ENCODE measurements around the gene STK11IP. TPM values are rescaled to one million over a fixed set of nuclear protein-coding genes. Genes with fewer than 3 reads are reported as not detected.

The STK11IP gene, protein sequence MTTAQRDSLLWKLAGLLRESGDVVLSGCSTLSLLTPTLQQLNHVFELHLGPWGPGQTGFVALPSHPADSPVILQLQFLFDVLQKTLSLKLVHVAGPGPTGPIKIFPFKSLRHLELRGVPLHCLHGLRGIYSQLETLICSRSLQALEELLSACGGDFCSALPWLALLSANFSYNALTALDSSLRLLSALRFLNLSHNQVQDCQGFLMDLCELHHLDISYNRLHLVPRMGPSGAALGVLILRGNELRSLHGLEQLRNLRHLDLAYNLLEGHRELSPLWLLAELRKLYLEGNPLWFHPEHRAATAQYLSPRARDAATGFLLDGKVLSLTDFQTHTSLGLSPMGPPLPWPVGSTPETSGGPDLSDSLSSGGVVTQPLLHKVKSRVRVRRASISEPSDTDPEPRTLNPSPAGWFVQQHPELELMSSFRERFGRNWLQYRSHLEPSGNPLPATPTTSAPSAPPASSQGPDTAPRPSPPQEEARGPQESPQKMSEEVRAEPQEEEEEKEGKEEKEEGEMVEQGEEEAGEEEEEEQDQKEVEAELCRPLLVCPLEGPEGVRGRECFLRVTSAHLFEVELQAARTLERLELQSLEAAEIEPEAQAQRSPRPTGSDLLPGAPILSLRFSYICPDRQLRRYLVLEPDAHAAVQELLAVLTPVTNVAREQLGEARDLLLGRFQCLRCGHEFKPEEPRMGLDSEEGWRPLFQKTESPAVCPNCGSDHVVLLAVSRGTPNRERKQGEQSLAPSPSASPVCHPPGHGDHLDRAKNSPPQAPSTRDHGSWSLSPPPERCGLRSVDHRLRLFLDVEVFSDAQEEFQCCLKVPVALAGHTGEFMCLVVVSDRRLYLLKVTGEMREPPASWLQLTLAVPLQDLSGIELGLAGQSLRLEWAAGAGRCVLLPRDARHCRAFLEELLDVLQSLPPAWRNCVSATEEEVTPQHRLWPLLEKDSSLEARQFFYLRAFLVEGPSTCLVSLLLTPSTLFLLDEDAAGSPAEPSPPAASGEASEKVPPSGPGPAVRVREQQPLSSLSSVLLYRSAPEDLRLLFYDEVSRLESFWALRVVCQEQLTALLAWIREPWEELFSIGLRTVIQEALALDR
- 54.9 and 55.0 TPM in 2 replicates for polyA plus RNA-seq
- 19.0 and 22.7 TPM in 2 replicates for polyA minus RNA-seq

DNA sequence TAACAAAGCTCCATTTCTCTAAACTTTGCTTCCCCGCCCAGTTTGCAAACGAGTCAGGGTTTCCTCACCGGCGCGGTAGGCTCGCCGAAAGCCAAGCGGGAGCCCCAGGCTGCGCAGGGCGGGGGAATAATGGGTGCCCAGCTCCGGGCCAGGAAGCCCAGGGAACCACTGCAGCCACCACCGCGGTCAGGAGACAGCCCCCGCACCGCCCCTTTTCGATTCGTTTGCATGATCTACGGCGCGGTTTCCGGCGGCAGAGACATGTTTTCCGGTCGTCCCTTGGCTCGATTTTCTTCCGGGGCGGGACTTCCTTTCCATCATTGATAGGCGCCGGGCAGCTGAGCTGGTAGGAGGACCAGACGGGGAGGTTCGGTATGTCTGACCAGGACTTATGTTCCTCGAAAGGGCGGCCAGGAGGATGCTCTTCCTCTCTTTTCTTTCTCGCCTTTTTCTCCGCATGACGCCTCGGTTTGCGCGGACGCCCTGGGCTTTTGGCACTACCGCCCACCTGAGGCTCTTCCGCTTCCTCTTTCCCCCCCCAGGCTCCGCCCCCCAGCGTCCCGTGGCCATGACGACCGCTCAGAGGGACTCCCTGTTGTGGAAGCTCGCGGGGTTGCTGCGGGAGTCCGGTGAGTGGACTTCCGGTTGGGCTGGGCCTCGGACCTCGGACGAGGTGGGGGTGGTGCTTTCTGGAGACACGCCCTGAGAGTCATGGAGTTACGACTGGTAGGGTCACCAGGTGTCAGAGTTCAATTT is at the start of gene STK11IP:
Gene STK11IP, plus strand, starts transcription at position 306 of the 756 bp plus-strand sequence. Its CDS starts 263 bp downstream, at position 569.
- Histone ChIP-seq H2AFZ (ENCODE audit: low read depth, low read length) (peak within 1 kb of the TSS; percentile 51), H3K36me3 (ENCODE audit: insufficient read depth, low read length) (no peaks in the 10 kb centered on the region), H3F3A (ENCODE audit: insufficient read depth, low read length, poor library complexity, severe bottlenecking) (no peaks in the 10 kb centered on the region)

More for the DNA sequence above, at the start of gene STK11IP:
- Histone ChIP-seq H3K4me3 (ENCODE audit: low read length) (peak within 1 kb of the TSS; percentile 75), H3K9me2 (ENCODE audit: insufficient read depth, low read length) (no peaks in the 10 kb centered on the region), H3K27ac (ENCODE audit: low read length) (peak within 1 kb of the TSS; percentile 85), H3K9me3 (ENCODE audit: low read length) (no peaks in the 10 kb centered on the region), H3K9ac (ENCODE audit: low read length) (peak within 1 kb of the TSS; percentile 83), H3K79me2 (replicated peaks; ENCODE audit: insufficient read depth, low read length) (no peaks in the 10 kb centered on the region), H3K4me2 (ENCODE audit: low read length) (peak within 1 kb of the TSS; percentile 72), H4K20me1 (ENCODE audit: insufficient read depth) (no peaks in the 10 kb centered on the region), H3K27me3 (ENCODE audit: insufficient read depth, low read depth, low read length) (no peaks in the 10 kb centered on the region)
- TF ChIP-seq CTCF (IDR thresholded peaks at IDR 0.05; ENCODE audit: poor library complexity, severe bottlenecking): no peak
- TF ChIP-seq SMC3 (conservative IDR thresholded peaks at IDR 0.05; ENCODE audit: poor library complexity): peak; percentile 53
- peak; percentile 66 for TF ChIP-seq REST (IDR thresholded peaks at IDR 0.05; ENCODE audit: borderline replicate concordance)
- TF ChIP-seq POLR2AphosphoS5 (IDR thresholded peaks at IDR 0.05): peak; percentile 80
- TF ChIP-seq MXI1 (conservative IDR thresholded peaks at IDR 0.05; ENCODE audit: poor library complexity, severe bottlenecking): peak; percentile 93
- peak; percentile 53 for TF ChIP-seq RAD21 (conservative IDR thresholded peaks at IDR 0.05)
- peak; percentile 10 for TF ChIP-seq TAF1 (IDR thresholded peaks at IDR 0.05; ENCODE audit: low read depth)
- TF ChIP-seq EP300 (conservative IDR thresholded peaks at IDR 0.05; ENCODE audit: poor library complexity, severe bottlenecking): peak; percentile 38
- TF ChIP-seq EZH2 (IDR thresholded peaks at IDR 0.05; ENCODE audit: borderline replicate concordance, insufficient read depth, low read length, poor library complexity, severe bottlenecking): no peak
